GM12874 (cell line): ENCODE results near the gene LRRC74A.
A peak's percentile ranks its signal among the peaks of the same experiment; 100 is the strongest.

Source experiments
- CTCF ChIP-seq: IDR thresholded peaks from 2 replicates; pipeline ENCODE4 v1.5.1; 2011; ENCODE audit warnings: low read depth, mild to moderate bottlenecking, control low read depth, low read length, moderate library complexity; ENCODE audit not compliant: insufficient read depth

Gene LRRC74A

DNA sequence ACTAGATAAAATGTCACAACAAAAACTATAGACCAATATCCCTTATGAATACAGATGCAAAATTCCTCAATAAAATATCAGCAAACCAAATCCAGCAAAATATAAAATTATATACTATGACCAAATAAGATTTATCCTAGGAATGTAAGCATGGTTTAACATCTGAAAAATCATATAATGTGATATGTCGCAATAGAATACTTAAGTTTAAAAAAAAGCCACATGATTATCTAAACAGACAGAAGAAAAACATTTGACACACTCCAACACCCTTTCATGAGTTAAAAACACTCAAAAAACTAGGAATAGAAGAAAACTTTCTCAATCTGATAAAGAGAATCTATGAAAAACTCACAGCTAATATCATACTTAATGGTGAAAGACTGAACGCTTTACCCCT is 33.8 kb upstream of the LRRC74A start:
- no peak for TF ChIP-seq CTCF

DNA sequence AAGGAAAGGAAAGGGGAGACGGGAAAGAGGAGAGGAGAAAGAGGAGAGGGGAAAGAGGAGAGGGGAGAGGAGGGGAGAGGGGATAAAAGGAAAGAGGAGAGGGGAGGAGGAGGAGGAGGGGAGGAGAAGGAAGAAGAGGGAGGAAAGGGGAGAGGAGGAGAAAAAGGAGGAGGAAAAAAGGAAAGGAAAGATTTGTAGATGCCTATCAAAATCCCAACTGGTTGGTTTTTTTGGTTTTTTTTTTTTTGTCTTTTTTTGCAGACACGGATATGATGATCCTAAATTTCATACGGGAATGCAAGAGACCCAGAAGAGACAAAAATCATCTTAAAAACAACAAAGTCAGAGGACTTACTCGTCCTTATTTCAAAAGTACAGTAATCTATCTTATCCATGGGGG is 32.9 kb upstream of the LRRC74A start:
- no peak for TF ChIP-seq CTCF

DNA sequence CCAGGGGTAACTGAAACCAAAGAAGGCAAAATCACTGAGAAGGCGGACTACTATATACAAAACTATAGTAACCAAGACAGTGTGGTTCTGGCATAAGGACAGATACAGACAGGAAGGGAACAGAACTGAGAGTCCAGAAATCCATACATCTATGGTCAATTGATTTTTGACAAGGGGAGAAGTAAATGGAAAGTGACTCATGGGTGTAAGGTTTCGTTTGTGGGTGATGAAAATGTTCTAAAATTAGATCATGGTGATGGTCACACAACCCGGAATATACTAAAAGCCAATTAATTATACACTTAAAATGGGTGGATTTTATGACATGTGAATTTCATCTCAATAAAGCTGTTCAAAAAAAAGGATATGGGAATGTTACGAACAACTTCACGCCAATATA is 32.3 kb upstream of the LRRC74A start:
- TF ChIP-seq CTCF, result no peak

DNA sequence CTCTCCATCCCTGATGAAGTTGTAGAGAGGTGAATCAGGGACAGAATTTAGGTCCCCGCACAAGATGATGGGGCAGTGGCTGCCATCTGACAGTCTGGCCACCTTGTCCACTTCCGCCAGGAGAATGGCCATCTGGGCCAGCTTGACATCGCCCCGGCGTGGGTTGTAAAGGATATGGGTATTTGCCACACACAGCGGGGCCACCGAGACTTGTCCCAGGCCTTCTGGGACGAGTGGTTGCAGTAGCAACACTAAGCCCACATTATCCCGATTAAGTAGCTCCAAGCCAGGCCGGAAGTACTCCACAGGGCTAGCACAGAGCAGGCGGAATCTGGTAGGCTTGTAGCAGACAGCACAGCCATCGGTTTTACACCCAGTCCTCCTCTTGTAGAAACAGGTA is 19.8 kb upstream of the LRRC74A start:
- TF ChIP-seq CTCF, result no peak

DNA sequence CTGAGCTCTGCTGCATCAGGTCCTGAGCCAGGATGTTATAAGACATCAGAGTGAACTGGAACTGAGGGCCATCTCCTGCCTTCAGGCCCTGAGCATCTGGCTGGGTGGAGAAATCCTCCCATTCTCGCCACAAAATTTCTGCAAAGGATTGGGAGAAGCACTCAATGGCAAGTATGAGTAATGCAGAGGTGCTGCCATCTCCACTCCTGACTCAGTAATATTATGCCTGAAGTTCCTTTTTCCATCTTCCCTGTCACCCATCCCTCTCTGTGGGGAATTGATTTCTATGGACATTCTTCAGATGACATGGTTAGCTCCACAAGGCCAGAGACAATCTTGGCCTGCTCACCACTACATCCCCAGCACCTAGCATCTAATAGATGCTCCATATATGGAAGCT is 18.2 kb upstream of the LRRC74A start:
- TF ChIP-seq CTCF, result no peak

DNA sequence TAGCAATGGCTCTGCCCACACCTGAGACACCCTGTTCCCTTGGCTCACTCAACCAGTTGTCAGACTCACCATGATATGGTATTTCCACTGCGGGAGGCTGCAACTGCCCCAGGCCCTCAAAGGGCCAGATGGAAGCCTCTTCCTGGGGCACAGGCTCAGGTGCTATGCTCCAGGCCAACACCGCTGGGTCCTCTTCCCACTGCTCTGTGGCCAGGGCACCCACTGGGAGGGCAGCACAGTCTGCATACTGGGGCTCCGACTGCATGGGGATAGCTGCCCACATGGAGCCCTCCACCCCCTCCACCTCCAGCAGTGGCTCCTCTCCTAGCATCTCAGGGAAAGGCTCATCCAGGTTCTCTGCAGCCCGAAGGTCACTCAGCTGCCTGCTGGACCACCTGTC is 17.2 kb upstream of the LRRC74A start:
- no peak for TF ChIP-seq CTCF

- no peak for TF ChIP-seq CTCF
Measured at GRCh38 chr14:76810525-76810924, 15.7 kb upstream of the LRRC74A start.

DNA sequence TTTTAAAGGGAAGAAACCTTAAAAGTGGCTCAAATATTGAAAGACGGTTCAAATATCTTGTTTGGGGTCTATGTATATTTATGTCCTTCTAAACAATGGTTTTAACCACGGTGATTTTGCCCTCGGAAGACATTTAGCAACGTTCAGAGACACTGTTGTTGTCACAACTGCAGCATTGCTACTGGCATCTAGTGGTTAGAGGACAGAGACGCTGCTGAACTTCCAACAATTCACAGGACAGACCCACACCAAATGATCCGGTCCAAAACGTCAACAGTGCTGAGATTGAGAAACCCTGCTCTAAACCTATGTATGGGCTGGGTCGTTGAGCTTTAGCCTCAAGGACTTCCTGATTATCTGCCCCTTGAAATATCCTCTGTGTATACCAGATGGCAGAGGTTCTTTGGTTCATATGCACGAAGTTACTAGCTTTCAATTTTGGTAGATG is 15.2 kb upstream of the LRRC74A start:
- TF ChIP-seq CTCF, result peak; percentile 57
